A204.1 (cell line): ENCODE data around the gene ZNF177.
"Not testable (repeated sequence)": the region's sequence is repeated elsewhere in the genome, so short reads cannot be mapped to it uniquely, and the experiment has no call there.

Experiments
- FAIRE-seq: peaks from 2 replicates; lab custom pipeline; 2012; peaks lifted over from hg19 to GRCh38; lab: Jason Lieb, UNC

Gene ZNF177

GRCh38 chr19:9362905-9363304, at the start of gene ZNF177:
TSS of gene ZNF177 (plus strand) at chr19:9363013. CDS start at chr19:9378312, 15,299 bp downstream.
- no peak for FAIRE-seq

GRCh38 chr19:9313756-9314155, 49.1 kb upstream of the ZNF177 start:
- FAIRE-seq: no peak

- FAIRE-seq: no peak
Observed at GRCh38 chr19:9321338-9321737, 41.5 kb upstream of the ZNF177 start.

DNA sequence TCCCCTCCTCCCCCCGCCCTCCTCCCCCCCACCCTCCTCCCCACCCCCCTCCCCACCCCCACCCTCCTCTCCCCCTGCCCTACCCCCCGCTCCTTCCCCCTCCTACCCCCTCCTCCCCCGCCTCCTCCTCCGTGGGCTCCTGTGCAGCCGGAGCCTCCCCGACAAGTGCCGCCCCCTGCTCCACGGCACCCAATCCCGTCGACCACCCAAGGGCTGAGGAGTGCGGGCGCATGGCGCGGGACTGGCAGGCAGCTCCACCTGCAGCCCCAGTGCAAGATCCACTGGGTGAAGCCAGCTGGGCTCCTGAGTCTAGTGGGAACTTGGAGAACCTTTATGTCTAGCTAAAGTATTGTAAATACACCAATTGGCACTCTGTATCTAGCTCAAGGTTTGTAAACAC, 41.1 kb upstream of the ZNF177 start:
- not testable (repeated sequence) for FAIRE-seq

DNA sequence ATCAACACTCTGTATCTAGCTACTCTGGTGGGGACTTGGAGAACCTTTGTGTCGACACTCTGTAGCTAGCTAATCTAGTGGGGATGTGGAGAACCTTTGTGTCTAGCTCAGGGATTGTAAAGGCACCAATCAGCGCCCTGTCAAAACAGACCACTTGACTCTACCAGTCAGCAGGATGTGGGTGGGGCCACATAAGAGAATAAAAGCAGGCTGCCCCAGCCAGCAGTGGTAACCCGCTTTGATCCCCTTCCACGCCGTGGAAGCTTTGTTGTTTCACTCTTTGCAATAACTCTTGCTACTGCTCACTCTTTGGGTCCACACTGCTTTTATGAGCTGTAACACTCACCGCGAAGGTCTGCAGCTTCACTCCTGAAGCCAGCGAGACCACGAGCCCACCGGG, 40.6 kb upstream of the ZNF177 start:
- not testable (repeated sequence) for FAIRE-seq

GRCh38 chr19:9323557-9323918, 39.3 kb upstream of the ZNF177 start:
- FAIRE-seq: no peak

GRCh38 chr19:9323919-9324583, 38.8 kb upstream of the ZNF177 start, which contains the start of gene ZNF559:
TSS of gene ZNF559 (plus strand) at chr19:9324179. CDS start at chr19:9338550, 14,371 bp downstream.
- peak; percentile 19 for FAIRE-seq

DNA sequence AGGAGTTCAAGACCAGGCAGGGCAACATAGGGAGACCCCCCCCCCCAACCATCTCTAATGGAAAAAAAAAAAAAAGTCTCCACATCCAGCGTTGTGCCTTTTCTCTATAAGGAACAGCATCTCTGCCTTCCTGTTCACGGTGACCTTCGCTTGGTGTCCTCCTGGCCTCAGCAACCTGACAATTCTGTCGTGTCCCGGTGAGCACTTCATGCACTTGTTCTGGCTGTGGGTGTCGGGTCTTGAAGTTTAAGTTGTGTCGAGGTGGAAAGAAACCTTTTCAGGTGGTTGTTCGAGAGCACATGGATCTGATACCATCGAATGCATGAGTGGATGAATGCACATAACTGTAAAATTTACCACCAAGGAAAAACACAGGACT, 38.2 kb upstream of the ZNF177 start:
- no peak for FAIRE-seq

DNA sequence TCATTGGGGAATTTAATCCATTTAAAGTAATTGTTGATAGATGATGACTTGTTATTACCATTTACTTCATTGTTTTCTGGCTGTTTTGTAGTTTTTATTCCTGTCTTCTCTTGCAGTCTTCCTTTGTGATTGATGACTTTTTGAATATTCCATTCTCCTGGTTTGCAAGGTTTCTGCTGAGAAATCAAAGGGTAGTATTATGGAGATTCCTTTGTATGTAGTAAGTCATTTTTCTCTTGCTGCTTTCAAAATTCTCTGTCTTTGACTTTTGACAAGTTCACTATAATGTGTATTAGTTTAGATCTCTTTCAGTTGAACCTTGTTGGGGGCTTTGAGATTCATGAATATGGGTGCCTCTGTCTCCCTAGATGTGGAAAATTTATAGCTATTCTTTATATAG, 32.8 kb upstream of the ZNF177 start:
- FAIRE-seq: no peak

DNA sequence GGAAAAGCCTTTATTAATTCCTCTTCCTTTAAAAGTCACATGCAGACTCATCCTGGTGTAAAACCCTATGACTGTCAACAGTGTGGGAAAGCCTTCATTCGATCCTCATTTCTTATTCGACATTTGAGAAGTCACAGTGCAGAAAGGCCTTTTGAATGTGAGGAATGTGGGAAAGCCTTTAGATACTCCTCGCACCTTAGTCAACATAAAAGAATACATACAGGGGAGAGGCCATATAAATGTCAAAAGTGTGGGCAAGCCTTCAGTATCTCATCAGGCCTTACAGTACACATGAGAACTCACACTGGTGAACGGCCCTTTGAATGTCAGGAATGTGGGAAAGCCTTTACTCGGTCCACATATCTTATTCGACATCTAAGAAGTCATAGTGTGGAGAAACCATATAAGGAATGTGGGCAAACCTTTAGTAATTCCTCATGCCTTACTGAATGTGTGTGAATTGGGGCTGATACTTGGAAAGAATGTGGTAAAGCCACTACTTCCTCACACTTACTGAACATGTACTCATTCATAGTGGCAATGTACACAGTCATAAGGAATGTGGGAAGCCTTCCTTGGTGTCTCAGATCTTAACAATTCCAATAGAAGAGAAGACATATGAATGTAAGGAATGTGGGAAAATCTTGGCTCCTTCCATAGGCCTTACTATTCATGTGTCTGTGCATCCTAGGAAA, 20.1 kb upstream of the ZNF177 start:
- FAIRE-seq: no peak

DNA sequence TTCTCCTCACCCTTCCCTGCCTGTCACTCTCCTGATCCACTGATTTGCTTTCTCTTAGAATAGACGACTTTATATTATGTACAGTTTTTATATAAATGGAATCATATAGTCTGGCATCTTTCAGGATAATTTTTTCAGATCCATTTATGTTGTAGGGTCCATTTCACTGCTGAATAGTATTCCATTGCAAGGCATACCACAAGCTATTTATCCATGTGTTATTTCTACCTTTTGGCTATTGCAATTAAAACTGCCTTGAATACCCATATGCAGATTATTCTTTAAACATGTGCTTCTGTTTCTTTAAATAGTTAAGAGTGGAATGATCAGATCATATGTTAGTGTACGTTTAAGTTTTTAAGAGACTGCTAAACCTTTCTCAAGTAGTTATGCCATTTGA, 17.8 kb upstream of the ZNF177 start:
- no peak for FAIRE-seq

DNA sequence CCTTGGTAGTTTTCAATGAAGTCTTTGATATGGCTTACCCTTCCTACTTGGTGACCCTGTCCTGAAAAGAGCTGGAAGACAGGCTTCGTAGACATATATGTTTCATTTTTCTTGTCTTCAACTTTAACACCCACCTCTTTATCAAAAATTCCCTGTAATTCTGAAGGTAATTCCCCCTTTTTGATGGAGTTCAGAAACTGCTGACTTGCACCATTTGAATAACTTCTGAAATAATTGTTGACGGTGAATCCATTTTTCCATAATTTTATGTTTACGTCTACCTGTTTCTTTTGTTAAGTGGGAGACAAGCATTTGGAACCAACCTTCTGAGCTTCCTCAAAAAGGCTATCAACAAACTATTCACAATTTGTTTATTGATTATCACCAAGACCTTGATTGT, 14.6 kb upstream of the ZNF177 start:
- no peak for FAIRE-seq

- no peak for FAIRE-seq
Observed at GRCh38 chr19:9348671-9349070, 14.1 kb upstream of the ZNF177 start.

DNA sequence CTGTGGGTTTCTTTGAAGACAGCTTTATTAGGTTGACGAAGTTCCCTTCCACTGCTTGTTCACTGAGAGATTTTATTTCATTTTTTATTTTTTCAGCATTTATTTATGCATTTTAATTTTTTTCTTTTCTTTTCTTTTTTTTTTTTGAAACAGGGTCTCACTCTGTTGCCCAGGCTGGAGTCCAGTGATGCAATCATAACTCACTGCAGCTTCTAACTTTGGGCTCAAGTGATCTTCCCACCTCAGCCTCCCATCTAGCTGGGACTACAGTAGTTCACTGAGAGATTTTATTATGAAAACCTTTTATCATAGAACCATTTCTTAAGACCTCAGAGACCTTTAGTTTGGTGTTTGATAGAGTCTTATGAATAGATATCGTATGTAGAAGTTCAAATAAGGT, 10.3 kb upstream of the ZNF177 start:
- no peak for FAIRE-seq

- FAIRE-seq: no peak
Observed at GRCh38 chr19:9353011-9353410, 9.8 kb upstream of the ZNF177 start.

- FAIRE-seq: no peak
Observed at GRCh38 chr19:9354651-9355050, 8.2 kb upstream of the ZNF177 start.

DNA sequence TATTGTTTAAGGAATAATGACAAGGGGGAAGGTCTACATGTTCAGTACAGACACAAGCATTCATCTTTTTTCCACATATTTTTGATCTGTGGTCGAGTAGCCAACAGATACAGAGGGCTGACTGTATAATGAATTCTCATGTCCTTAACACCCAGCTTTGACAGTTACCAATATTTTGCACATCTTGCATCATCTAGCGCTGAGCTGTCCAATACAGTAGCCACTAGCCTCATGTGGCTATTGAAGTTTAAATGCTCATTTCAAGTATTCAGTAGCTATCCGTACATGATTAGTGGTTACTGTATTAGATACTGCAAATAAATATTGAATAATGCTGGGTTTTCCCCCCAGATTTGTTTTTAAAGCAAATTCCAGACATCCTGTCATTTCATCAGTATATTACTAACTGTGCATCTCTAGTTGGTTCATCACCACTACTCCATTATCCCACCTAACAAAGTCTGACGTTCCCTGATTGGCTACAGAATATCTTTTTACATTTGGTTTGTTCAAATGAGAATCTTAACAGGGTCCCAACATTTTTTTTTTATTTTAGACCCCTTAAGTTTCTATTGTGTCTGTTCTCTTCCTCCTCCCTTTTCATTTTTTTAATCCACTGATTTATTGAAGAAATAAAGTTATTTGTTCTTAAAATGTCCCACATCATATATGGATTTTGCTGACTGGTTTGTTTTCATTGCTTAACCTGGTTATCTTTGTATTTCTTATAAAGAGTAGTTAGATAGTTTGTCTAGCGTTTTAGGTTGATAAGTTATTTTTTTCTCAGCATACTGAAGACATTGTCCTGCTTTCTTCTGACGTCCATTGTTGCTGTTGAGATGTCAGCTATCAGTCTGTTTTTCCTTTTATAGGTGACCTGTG, 8.2 kb downstream of the ZNF177 start:
- no peak for FAIRE-seq

DNA sequence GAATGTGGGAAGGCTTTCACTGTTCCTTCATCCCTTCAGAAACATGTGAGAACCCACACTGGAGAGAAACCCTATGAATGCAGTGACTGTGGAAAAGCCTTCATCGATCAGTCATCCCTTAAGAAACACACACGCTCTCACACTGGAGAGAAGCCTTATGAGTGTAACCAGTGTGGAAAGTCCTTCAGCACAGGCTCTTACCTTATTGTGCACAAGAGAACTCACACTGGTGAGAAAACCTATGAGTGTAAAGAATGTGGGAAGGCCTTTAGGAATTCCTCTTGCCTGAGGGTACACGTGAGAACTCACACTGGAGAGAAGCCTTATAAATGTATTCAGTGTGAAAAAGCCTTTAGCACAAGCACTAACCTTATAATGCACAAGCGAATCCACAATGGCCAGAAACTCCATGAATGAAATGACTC, 18.6 kb downstream of the ZNF177 start:
- no peak for FAIRE-seq

DNA sequence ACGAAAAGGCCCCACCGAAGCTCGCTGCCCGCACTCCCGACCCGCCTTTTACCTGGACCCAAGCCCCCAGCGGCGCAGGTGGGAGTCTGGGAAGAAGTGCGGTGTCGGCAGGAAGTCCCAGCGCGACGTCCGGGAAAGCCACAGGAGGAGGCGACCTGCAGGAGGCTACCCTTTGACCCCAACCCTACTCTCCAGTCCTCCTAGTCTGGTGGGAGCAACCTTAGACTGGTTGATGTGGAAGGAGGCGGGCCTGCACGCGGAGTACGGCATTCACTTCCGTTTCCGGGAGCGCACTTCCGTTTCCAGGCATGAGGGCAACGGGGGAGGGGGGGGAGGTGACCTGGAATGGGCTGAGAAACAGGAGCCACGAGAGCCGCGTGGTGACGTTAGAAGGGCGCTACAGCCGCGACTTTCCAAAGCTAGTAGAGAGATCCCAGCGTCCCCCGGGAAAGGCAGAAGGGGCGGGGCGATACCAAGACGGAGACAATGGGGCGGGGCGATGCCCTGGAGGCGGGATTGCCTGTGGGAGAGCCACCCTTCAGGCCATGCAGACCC, 44.1 kb downstream of the ZNF177 start:
- FAIRE-seq: no peak

GRCh38 chr19:9407827-9408226, 45.0 kb downstream of the ZNF177 start:
- FAIRE-seq: no peak

DNA sequence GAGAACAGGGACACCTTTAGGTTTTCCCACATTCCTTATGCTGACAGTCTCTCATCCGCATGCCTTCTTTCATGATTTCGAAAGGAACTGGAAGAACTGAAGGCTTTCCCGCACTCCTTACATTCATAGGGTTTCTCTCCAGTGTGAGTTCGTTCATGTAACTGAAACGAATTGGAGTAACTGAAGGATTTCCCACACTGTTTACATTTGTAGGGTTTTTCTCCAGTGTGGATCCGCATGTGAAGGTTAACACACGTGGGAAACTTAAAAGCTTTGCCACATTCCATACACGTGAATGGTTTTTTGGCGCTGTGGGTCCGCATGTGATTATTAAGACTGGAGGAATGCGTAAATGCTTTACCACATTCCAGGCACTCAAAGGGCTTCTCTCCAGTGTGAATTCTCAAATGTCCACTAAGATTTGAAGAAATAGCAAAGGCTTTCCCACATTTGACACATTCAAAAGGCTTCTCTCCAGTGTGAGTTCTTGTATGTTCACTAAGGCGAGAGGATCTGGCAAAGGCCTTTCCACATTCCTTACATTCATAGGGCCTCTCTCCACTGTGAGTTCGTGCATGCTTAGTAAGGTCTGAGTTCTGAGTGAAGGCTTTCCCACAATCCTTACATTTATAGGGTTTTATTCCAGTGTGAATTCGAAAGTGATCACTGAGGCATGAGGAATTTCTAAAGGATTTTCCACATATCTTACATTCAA, 50.6 kb downstream of the ZNF177 start:
- FAIRE-seq: no peak

DNA sequence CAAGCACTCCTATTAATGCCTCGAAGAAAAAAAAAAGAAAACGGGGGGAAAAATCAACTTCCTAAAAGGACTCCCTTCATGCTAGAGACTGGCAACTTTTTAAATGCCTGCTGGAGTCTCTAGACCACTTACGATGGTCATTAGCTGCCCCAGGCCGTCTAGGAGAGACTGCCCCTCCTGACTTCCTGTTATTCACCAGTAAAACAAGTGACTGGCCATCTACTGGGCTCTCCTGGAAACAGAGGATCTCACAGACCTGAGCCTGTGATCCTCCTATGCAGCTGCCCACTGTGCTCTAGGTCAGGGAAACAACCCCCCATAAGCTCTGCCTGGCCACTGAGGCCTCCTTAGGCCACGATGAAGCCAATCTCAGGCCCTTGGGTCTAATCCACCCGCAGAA, 65.1 kb downstream of the ZNF177 start:
- no peak for FAIRE-seq
